SK-N-DZ (cell line): ENCODE data around the gene HAT1.

Source experiments
- DNase-seq: peaks from one replicate; pipeline ENCODE4 v3.0.0-alpha.2; 2015; ENCODE audit warnings: low spot score

Gene HAT1

DNA sequence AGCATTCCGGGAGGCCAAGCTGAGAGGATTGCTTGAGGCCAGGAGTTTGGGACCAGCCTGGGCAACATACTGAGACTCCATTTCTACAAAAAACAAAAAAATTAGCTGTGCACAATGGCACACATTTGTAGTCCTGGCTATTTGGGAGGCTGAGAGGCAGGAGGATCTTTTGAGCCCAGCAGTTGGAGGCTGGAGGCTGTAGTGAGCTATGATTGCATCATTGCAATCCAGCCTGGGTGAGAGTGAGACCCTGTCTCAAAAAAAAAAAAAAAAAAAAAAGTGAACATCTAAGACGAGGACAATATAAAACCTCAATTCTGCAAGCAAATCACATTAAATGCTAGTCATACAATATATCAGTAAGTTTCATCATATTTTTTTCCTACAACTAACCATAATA is 2.8 kb upstream of the HAT1 start:
- no peak for DNase-seq

DNA sequence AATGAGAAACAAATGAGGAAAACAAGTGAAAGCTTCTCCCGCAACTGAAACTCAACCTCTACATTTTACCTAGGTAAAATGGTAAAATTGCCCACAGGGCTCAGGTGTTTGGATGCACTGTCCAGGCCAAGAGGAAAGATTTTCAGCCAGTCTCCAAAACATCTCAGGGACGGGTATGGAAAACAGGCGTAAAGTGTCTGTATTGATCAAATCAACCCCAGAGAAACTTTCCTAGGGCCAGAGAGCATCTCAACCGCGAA is 361 bp upstream of the HAT1 start:
- DNase-seq, result no peak

DNA sequence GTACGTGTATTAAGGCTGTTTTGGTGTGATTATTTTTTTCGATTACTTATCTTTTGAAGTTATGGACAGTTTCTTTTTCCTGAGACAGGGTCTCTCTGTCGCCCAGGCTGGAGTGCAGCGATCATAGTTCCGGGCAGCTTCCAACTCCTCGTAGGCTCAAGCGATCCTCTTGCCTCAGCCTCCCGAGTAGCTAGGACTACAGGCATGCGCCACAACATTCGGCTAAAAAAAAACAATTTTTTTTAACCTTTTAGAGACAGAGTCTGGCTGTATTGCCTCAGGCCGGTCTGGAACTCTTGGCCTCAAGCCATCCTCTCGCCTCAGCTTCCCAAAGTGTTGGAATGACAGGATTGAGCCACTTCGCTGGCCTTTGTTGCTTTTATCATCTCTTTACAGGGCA is 945 bp downstream of the HAT1 start:
- no peak for DNase-seq

DNA sequence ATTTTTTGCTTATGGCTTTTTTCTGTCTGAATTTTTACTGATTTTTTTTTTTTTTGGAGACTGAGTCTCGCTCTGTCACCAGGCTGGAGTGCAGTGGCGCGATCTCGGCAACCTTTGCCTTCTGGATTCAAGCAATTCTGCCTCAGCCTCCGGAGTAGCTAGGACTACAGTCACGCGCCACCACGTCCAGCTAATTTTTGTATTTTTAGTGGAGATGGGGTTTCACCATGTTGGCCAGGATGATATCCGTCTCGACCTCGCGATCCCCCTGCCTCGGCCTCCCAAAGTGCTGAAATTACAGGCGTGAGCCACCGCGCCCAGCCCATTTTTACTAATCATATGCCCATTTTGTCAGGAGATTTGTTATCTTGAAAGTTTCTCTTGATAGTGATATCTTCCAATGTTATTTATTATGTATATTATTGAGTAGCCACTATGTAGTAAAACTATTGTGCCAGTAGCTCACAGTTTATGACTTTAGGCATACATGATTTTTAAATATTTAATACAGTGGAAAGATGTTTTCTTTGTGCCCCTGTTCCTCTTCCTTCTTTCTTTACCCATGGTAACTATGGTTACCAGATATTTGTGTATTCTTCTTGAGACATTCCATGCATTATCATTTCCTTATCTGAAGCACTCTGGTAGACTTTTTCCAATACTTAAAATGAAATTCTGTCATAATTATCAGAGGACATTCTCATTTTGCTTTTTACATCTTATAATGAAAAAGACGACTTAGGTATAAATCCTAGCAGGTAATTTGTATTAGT is 2.1 kb downstream of the HAT1 start:
- DNase-seq, result no peak

DNA sequence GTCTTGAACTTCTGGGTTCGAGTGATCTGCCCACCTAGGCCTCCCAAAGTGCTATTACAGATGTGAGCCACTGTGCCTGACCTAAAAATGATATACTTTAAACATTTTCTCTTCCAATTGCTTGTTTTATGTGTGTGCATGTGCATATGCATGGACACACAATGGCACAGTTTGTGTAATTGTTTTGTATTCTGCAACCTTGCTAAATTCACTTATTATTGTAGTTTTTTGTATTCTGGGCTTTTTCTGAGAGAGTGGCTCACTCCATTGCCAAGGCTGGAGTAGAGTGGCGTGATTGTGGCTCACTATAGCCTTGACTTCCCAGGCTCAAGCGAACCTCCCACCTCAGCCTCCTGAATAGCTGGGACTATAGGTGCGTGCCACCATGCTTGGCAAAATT is 8.1 kb downstream of the HAT1 start:
- no peak for DNase-seq

DNA sequence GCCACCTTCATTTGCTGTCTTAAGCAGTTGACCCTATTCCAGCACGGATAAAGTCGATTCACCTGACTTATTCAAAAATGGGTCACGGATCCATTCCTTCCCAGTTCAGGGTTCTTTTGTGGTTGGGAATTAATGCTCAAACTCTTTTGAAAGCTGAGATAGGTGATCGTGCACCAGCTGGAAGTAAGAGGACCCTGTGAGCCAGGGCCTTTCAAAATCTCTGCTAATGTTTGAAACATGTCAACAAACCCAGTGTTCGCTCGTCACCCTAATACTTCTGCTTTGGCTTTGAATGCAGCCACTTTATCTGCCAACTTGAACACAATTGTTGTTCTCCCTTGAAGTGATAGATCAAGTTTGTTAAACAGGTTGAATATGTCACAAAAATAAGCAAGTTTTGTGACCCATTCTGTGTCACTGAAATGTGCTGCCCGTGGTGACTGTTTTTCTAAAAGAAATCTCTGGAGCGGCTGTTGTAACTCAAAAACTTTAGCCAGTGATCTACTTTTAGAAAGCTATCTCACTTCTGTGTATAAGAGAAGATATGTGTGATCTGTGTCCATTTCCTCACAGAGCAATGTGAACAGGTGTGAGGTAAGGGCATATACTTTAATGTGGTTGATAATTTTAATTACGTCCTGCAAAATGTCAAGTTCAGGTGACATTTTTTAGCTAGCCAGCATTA is 16.9 kb downstream of the HAT1 start:
- DNase-seq, result no peak

DNA sequence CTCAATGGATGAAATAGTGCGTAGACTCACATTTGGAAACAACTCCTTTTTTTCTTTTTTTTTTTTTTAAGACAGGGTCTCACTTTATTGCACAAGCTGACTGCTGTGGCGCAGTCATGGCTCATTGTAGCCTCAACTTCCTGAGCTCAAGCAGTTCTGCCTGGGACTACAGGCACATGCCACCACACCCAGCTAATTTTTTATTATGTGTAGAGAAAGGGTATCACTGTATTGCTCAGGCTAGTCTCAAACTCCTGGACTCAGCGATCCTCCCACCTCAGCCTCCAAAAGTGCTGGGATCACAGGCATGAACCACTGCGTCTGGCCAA is 17.4 kb downstream of the HAT1 start:
- no peak for DNase-seq

DNA sequence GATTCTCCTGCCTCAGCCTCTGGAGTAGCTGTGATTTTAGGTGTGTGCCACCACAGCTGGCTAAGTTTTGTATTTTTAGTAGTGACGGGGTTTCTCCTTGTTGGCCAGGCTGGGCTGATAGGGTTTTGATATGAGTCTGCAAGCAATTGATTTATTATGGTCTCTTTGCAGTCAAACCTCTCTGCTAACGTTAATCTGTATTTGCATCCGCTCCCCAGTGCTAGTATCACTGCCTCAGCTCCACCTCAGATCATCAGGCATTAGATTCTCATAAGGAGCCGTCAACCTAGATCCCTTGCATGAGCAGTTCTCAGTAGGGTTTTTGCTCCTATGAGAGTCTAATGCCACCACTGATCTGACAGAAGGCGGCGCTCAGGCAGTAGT is 19.0 kb downstream of the HAT1 start:
- no peak for DNase-seq

DNA sequence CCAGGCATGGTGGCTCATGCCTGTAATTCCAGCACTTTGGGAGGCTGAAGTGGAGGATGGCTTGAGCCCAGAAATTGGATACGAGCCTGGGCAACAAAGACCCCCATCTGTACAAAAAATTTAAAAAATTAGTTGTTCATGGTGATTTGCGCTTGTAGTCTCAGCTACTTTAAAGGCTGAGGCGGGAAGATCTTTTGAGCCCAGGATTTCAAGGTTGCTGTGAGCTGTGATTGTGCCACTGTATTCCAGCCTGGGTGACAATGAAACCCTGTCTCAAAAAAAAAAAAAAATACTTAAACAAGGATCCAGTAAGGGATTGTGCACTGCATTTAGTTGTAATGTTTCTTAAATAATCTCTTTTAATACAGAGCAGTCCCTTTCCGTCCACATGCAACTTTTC is 21.6 kb downstream of the HAT1 start:
- DNase-seq, result no peak

DNA sequence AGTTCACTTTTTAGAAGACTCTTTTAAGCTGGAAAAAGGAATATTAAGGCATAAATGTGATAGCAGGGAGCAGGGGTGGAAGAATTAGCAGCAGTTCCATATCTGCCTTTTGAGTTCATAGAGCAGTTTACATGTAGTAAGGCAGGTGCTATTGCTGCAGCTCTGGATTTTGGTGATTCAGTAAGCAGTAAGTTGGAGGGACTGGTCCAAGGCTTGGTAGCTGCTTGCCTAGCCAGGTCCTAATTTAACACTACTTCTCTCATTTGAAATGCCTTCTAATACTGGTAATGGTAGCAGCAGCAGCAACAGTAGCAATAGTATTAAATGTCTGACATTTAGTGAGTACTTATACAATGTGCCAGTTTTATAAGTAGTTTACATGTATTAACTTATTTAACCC is 30.0 kb downstream of the HAT1 start:
- DNase-seq, result no peak

DNA sequence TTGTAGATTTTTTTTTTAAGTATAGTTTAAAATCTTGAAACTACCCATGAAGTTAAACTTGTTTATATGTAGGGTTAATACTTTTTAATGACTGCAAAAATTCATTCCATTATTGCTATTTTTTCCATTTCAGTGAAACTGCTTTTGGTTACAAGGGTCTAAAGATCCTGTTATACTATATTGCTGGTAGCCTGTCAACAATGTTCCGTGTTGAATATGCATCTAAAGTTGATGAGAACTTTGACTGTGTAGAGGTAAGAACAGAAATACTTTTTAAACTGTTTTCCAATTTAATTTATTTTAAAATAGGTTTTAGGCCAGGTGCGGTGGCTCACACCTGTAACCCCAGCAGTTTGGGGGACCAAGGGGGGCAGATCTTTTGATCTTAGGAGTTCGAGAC is 30.5 kb downstream of the HAT1 start:
- DNase-seq, result no peak

DNA sequence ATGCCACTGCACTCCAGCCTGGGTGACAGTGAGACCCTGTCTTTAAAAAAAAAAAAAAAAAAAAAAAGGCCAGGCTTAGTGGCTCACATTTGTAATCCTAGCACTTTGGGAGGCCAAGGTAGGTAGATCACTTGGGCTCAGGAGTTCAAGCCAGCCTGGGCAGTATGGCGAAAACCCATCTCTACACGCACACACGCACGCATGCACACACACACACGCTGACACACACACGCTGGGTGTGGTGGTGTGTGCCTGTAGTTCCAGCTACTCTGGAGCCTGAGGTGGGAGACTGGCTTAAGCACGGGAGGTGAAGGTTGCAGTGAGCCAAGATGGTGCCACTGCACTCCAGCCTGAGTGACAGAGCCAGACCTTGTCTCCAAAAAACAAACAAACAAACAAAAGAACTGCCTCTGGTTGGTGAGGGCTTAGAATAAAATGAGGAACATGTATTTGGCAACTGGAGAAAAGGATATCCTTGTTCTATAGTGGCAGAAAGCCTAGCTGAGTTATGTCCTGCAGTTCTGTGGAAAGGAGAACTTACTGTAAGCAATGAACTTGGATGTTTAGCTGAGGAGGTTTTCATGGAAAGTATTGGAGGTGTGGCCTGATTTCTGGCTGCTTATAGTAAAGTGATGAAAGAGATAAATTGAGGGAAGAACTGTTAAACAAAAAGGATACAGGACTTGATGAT is 34.0 kb downstream of the HAT1 start:
- DNase-seq, result no peak

DNA sequence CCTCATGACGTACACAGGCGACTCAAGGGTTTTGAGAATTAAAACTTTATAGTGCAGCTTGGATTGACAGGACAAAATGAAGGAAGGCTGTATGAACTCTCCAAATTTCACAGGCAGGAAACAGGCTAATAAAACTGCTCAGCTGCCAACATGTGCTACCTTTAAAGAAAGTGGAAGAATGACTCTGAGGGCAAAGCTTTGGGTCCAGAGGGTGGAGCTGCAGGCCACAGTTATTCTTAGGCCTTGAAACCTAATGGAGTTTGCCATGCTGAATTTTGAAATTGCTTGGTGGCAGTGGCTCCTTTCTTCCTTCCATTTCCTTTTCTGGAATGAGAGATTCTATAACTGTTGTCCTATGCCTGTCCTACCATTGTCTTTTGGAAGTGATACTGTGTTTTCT is 34.8 kb downstream of the HAT1 start:
- DNase-seq, result no peak

DNA sequence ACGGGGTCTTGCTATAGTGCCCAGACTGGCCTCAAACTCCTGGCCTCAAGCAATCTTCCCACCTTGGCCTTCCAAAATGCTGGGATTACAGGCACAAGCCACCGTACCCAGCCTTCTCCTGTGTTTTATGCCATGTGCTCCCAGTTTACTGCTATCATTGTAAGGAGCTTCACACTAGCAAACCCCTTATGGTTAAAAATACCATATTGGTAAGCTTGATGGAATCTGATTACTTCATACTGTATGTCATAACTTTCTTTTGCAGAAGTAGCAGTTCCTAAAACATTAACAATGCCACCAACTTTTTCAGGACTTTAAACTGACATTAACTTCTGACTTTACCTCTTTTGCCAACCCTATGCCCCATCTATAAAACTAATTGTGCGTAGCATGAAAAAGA is 36.2 kb downstream of the HAT1 start:
- DNase-seq, result no peak

DNA sequence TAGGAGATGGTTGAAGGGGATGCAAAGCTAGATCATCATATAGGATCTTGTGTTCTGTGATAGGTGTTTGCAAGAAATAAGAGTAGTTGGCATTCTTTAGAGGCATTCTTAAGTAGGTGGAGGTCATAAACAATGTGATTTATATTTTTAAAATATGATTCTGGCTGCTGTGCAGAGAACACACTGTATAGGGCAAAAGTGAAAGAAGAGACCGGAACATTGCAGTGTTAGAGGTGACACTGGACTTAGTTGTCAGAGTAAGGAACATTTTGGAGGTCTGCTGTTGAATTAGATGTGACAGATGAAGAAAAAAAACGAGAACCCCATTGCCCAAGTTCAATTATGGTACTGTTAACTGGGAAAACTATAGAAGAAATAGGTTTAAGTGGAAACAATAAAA is 37.7 kb downstream of the HAT1 start:
- no peak for DNase-seq

DNA sequence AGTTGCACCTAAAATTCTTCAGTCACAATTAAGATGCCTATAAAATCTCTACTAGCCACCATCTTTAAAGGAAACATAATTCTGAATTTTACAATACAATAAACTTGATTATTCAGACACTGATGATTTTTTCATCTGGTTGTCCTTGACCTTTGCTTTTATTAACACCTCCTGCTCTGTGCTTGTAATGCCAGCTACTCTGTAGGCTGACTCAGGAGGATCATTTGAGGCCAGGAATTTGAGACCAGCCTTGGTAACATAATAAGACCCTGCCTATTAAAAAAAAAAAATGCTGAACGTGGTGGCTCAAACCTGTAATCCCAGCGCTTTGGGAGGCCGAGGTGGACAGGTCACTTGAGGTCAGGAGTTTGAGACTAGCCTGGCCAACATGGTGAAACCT is 38.3 kb downstream of the HAT1 start:
- DNase-seq, result no peak

DNA sequence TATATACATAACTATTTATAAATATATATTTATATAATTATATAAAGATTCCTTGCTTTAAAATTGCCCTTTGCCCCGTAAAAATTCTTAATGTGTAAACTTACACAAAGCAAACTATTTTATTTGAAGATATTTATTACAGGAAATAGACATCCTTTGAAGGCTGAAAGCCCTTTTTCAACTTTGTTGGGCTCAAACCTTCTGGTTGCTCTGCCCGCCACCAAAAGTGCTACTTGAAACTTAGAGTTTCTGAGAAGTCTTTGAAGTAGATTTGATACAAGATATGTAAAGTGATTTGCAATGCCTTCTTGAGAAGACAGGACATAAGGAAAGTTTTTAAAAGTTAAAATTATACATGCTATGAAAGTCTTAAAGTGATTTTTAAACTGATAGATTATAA is 40.9 kb downstream of the HAT1 start:
- DNase-seq, result no peak

DNA sequence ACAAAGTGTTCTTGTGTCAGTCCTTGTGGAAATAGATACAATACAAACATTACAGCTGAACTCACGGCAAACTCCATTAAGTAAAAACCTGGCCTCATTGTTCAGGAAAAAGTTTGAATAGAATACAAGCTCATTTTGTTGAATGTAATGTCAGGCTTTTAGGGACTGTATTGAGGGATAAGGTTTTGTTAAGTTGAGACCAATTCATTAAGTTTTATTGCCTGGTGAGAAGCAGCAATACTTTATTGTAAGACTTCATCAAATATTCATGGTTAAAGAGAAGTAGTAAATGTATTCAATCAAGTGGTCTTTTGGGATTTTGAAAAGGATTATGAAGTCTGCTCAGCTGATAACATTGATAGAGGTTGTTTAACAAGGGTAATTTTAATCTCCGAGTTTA is 42.0 kb downstream of the HAT1 start:
- DNase-seq, result no peak

DNA sequence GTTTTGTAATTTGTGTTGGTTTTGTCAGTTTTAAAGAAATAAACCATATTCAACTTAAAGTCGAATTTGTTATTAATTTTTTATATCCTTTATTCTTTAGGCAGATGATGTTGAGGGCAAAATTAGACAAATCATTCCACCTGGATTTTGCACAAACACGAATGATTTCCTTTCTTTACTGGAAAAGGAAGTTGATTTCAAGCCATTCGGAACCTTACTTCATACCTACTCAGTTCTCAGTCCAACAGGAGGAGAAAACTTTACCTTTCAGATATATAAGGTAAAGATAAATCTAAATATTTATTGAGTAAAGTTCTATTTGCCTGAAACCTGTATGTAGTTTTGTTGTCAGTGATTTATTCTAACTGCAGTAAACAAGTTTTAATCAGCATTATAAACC is 43.0 kb downstream of the HAT1 start:
- DNase-seq, result no peak

DNA sequence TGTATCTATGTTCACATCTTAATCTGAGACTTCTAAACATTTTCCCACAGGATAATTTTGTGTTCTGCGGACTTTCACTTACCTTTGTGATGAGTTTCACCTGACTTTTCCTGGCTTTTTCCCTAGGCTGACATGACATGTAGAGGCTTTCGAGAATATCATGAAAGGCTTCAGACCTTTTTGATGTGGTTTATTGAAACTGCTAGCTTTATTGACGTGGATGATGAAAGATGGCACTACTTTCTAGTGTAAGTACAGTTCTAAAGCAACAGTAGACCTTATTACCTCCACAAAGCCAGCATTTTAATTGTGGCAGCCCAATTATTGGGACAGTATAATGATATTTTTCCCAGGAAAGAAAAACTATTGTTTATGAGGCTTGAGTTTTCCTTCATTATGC is 43.4 kb downstream of the HAT1 start:
- no peak for DNase-seq

DNA sequence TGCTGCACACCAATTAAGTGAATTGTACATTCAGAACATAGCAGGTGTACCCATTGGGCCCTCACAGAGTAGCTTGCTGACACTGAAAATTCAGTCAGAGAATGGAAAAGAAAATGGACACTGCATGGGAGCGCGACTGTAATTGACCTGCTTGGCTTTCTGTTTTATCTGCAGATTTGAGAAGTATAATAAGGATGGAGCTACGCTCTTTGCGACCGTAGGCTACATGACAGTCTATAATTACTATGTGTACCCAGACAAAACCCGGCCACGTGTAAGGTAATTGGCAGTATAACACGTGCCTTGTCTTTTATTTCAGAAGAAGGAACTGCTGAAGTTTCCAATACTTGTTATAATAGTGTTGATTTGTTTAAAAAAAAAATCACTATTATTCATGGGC is 44.0 kb downstream of the HAT1 start:
- DNase-seq, result no peak

DNA sequence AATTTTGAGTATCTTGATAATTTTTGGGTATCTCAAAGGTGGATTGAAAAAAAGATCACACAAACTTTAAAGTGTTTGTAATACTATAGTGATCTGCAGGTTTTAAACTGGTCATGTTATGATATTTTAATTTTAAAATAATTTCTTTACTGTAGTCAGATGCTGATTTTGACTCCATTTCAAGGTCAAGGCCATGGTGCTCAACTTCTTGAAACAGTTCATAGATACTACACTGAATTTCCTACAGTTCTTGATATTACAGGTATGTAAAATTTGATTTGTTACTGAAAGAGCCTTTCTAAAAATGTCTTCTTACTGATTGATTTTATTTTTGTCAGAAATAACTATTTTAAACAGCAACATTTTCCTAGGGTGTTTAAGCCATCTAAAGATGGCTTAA is 44.4 kb downstream of the HAT1 start:
- no peak for DNase-seq

DNA sequence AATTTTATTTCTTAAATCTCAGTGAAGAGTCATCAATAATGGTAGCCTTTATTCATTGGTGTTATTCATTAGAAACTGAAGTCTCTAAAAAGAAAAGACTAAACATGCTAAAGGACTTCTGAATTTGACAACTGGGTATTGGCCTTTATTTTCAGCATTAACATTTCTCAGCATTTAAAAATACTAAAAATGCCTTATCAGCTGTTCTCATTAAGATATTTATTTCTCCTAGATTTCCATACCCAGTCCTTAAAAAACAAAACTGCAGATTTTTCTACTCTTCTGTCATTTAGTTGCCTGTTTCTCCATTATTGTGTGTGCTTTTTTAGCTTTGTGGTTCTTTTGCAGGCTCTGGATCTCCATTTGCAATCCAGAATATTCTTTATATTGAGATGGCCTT is 46.2 kb downstream of the HAT1 start:
- no peak for DNase-seq
